ENCODE data around the gene SLC25A26.
"Not testable (repeated sequence)": the region's sequence is repeated elsewhere in the genome, so short reads cannot be mapped to it uniquely, and the experiment has no call there.

Gene SLC25A26

GRCh38 chr3:66299085-66299484, 78.3 kb downstream of the SLC25A26 start:
- not testable (repeated sequence) for H3K9me3 ChIP-seq (ENCODE audit: control insufficient read depth, insufficient read depth, low read length); H3K9ac ChIP-seq (ENCODE audit: low read depth, low read length); H3K4me1 ChIP-seq (ENCODE audit: insufficient read depth, low read length); H3K36me3 ChIP-seq (ENCODE audit: insufficient read depth, low read length)

GRCh38 chr3:66299891-66300290, 79.1 kb downstream of the SLC25A26 start:
- Histone ChIP-seq H3K9me3 (ENCODE audit: control insufficient read depth, insufficient read depth, low read length) (no peaks in the 10 kb centered on the region), H3K4me1 (ENCODE audit: insufficient read depth, low read length) (no peaks in the 10 kb centered on the region), H3K9ac (ENCODE audit: low read depth, low read length) (no peak overlapping the region), H3K36me3 (ENCODE audit: insufficient read depth, low read length) (no peaks in the 10 kb centered on the region)

- Histone ChIP-seq H3K9me3 (ENCODE audit: control insufficient read depth, insufficient read depth, low read length) (no peaks in the 10 kb centered on the region), H3K4me1 (ENCODE audit: insufficient read depth, low read length) (no peaks in the 10 kb centered on the region), H3K9ac (ENCODE audit: low read depth, low read length) (no peak overlapping the region), H3K36me3 (ENCODE audit: insufficient read depth, low read length) (no peaks in the 10 kb centered on the region)
Observed at GRCh38 chr3:66302288-66302687, 81.5 kb downstream of the SLC25A26 start.

- Histone ChIP-seq H3K9ac (ENCODE audit: low read depth, low read length) (no peak overlapping the region), H3K4me1 (ENCODE audit: insufficient read depth, low read length) (no peaks in the 10 kb centered on the region), H3K36me3 (ENCODE audit: insufficient read depth, low read length) (no peaks in the 10 kb centered on the region), H3K9me3 (ENCODE audit: control insufficient read depth, insufficient read depth, low read length) (no peaks in the 10 kb centered on the region)
Observed at GRCh38 chr3:66303491-66303901, 82.7 kb downstream of the SLC25A26 start.

GRCh38 chr3:66304293-66304692, 83.5 kb downstream of the SLC25A26 start:
- H3K4me1 ChIP-seq (ENCODE audit: insufficient read depth, low read length), result no peaks in the 10 kb centered on the region
- H3K36me3 ChIP-seq (ENCODE audit: insufficient read depth, low read length), result no peaks in the 10 kb centered on the region
- H3K9me3 ChIP-seq (ENCODE audit: control insufficient read depth, insufficient read depth, low read length), result no peaks in the 10 kb centered on the region
- H3K9ac ChIP-seq (ENCODE audit: low read depth, low read length), result no peak overlapping the region

- H3K9ac ChIP-seq (ENCODE audit: low read depth, low read length); H3K36me3 ChIP-seq (ENCODE audit: insufficient read depth, low read length); H3K9me3 ChIP-seq (ENCODE audit: control insufficient read depth, insufficient read depth, low read length); H3K4me1 ChIP-seq (ENCODE audit: insufficient read depth, low read length): not testable (repeated sequence)
Observed at GRCh38 chr3:66306086-66306485, 85.3 kb downstream of the SLC25A26 start.

- not testable (repeated sequence) for H3K4me1 ChIP-seq (ENCODE audit: insufficient read depth, low read length); H3K36me3 ChIP-seq (ENCODE audit: insufficient read depth, low read length); H3K9me3 ChIP-seq (ENCODE audit: control insufficient read depth, insufficient read depth, low read length); H3K9ac ChIP-seq (ENCODE audit: low read depth, low read length)
Observed at GRCh38 chr3:66306991-66307390, 86.2 kb downstream of the SLC25A26 start.

GRCh38 chr3:66312039-66312438, 91.2 kb downstream of the SLC25A26 start:
- Histone ChIP-seq H3K9ac (ENCODE audit: low read depth, low read length) (no peak overlapping the region), H3K4me1 (ENCODE audit: insufficient read depth, low read length) (no peaks in the 10 kb centered on the region), H3K36me3 (ENCODE audit: insufficient read depth, low read length) (no peaks in the 10 kb centered on the region), H3K9me3 (ENCODE audit: control insufficient read depth, insufficient read depth, low read length) (no peaks in the 10 kb centered on the region)

GRCh38 chr3:66314455-66314854, 93.7 kb downstream of the SLC25A26 start:
- H3K36me3 ChIP-seq (ENCODE audit: insufficient read depth, low read length), result no peaks in the 10 kb centered on the region
- no peaks in the 10 kb centered on the region for H3K4me1 ChIP-seq (ENCODE audit: insufficient read depth, low read length)
- no peaks in the 10 kb centered on the region for H3K9me3 ChIP-seq (ENCODE audit: control insufficient read depth, insufficient read depth, low read length)
- H3K9ac ChIP-seq (ENCODE audit: low read depth, low read length), result no peak overlapping the region

- no peak overlapping the region for H3K9ac ChIP-seq (ENCODE audit: low read depth, low read length)
- peaks cover 14% of the 10 kb centered on the region; the same call in 1 of the 2 replicates for H3K4me1 ChIP-seq (ENCODE audit: insufficient read depth, low read length)
- H3K9me3 ChIP-seq (ENCODE audit: control insufficient read depth, insufficient read depth, low read length), result no peaks in the 10 kb centered on the region
- no peaks in the 10 kb centered on the region for H3K36me3 ChIP-seq (ENCODE audit: insufficient read depth, low read length)
Observed at GRCh38 chr3:66317750-66318376, 97.1 kb downstream of the SLC25A26 start.

GRCh38 chr3:66320390-66320789, 99.6 kb downstream of the SLC25A26 start:
- Histone ChIP-seq H3K9ac (ENCODE audit: low read depth, low read length) (no peak overlapping the region), H3K36me3 (ENCODE audit: insufficient read depth, low read length) (no peaks in the 10 kb centered on the region), H3K9me3 (ENCODE audit: control insufficient read depth, insufficient read depth, low read length) (no peaks in the 10 kb centered on the region), H3K4me1 (ENCODE audit: insufficient read depth, low read length) (peaks cover 14% of the 10 kb centered on the region; the same call in 1 of the 2 replicates)

GRCh38 chr3:66322436-66322835, 101.6 kb downstream of the SLC25A26 start:
- Histone ChIP-seq H3K36me3 (ENCODE audit: insufficient read depth, low read length) (no peaks in the 10 kb centered on the region), H3K9ac (ENCODE audit: low read depth, low read length) (no peak overlapping the region), H3K9me3 (ENCODE audit: control insufficient read depth, insufficient read depth, low read length) (no peaks in the 10 kb centered on the region), H3K4me1 (ENCODE audit: insufficient read depth, low read length) (peaks cover 14% of the 10 kb centered on the region; the same call in 1 of the 2 replicates)

- H3K9ac ChIP-seq (ENCODE audit: low read depth, low read length), result no peak overlapping the region
- peaks cover 1% of the 10 kb centered on the region; the same call in 1 of the 2 replicates for H3K4me1 ChIP-seq (ENCODE audit: insufficient read depth, low read length)
- no peaks in the 10 kb centered on the region for H3K9me3 ChIP-seq (ENCODE audit: control insufficient read depth, insufficient read depth, low read length)
- H3K36me3 ChIP-seq (ENCODE audit: insufficient read depth, low read length), result no peaks in the 10 kb centered on the region
Observed at GRCh38 chr3:66326340-66326739, 105.5 kb downstream of the SLC25A26 start.

- Histone ChIP-seq H3K36me3 (ENCODE audit: insufficient read depth, low read length) (no peaks in the 10 kb centered on the region), H3K4me1 (ENCODE audit: insufficient read depth, low read length) (peaks cover 17% of the 10 kb centered on the region), H3K9ac (ENCODE audit: low read depth, low read length) (no peak overlapping the region), H3K9me3 (ENCODE audit: control insufficient read depth, insufficient read depth, low read length) (no peaks in the 10 kb centered on the region)
Observed at GRCh38 chr3:66335671-66336070, 114.9 kb downstream of the SLC25A26 start.

GRCh38 chr3:66336333-66336766, 115.5 kb downstream of the SLC25A26 start:
- H3K9me3 ChIP-seq (ENCODE audit: control insufficient read depth, insufficient read depth, low read length), result no peaks in the 10 kb centered on the region
- H3K4me1 ChIP-seq (ENCODE audit: insufficient read depth, low read length), result peaks cover 17% of the 10 kb centered on the region
- H3K9ac ChIP-seq (ENCODE audit: low read depth, low read length), result no peak overlapping the region
- H3K36me3 ChIP-seq (ENCODE audit: insufficient read depth, low read length), result no peaks in the 10 kb centered on the region
